CD14-positive monocyte (primary cell): Measurements from ENCODE around the gene GTF3C6. TPM values are rescaled to one million over a fixed set of nuclear protein-coding genes. Genes with fewer than 3 reads are reported as not detected.

Source experiments
- DNase-seq, 3 donors: peaks; one replicate each; pipeline ENCODE4 v3.0.0-alpha.2; 2011 to 2022
- H2AFZ ChIP-seq: 2 replicates; pipeline ENCODE4 v1.6.0; 2012; ENCODE audit warnings: mild to moderate bottlenecking, low read depth, low read length, inconsistent platforms; ENCODE audit not compliant: insufficient read depth, poor library complexity, severe bottlenecking
- H3K27ac ChIP-seq, 2 donors: 1 replicate in 1 of 2; 2 replicates in 1 of 2; pipeline ENCODE4 v1.5.1; 2012 to 2013; ENCODE audit warnings: low read length in 2 of 2, control low read depth in 1 of 2, inconsistent platforms in 1 of 2, low read depth in 1 of 2, mild to moderate bottlenecking in 1 of 2
- H3K27me3 ChIP-seq, 2 donors: one replicate each; pipeline versions ENCODE4 v1.6.0 to v1.6.1; 2011 to 2013; ENCODE audit warnings: low read length in 2 of 2; ENCODE audit not compliant: control insufficient read depth in 2 of 2, insufficient read depth in 2 of 2
- H3K36me3 ChIP-seq, 2 donors: replicated peaks in 1 of 2; 1 replicate in 1 of 2; 2 replicates in 1 of 2; pipeline versions ENCODE4 v1.5.1 to v1.6.1; 2012 to 2013; ENCODE audit warnings: low read length in 2 of 2, control low read depth in 1 of 2, inconsistent platforms in 1 of 2, mild to moderate bottlenecking in 1 of 2; ENCODE audit not compliant: insufficient read depth in 2 of 2, control insufficient read depth in 1 of 2
- H3K4me1 ChIP-seq, 2 donors: 1 replicate in 1 of 2; 2 replicates in 1 of 2; pipeline versions ENCODE4 v1.5.1 to v1.6.1; 2012 to 2013; ENCODE audit warnings: low read length in 2 of 2, control low read depth in 1 of 2, inconsistent platforms in 1 of 2, mild to moderate bottlenecking in 1 of 2, moderate library complexity in 1 of 2; ENCODE audit not compliant: insufficient read depth in 2 of 2, control insufficient read depth in 1 of 2
- H3K4me2 ChIP-seq: replicated peaks from 2 replicates; pipeline ENCODE3; 2012; ENCODE audit warnings: low read length, moderate library complexity, mild to moderate bottlenecking; ENCODE audit not compliant: poor library complexity, severe bottlenecking; ENCODE audit errors: extremely low read depth
- H3K4me3 ChIP-seq, 3 experiments: fragments of 200-600 bp in 1 of 3; sonication (generic) in 1 of 3; replicated peaks in 1 of 3; 1 replicate in 2 of 3; 2 replicates in 1 of 3; pipeline ENCODE4 v1.5.1; 2011 to 2013; ENCODE audit warnings: low read length in 3 of 3, mild to moderate bottlenecking in 3 of 3, control low read depth in 2 of 3, low read depth in 2 of 3, inconsistent platforms in 1 of 3, moderate library complexity in 1 of 3
- H3K79me2 ChIP-seq: 2 replicates; pipeline ENCODE4 v1.6.0; 2012; ENCODE audit warnings: mild to moderate bottlenecking, control low read depth, inconsistent platforms, low read length, moderate library complexity; ENCODE audit not compliant: insufficient read depth
- H3K9ac ChIP-seq: 2 replicates; pipeline ENCODE4 v1.6.0; 2017; ENCODE audit warnings: low read length, mild to moderate bottlenecking; ENCODE audit not compliant: insufficient read depth, poor library complexity, severe bottlenecking
- H3K9me3 ChIP-seq, 2 donors: replicated peaks in 1 of 2; 1 replicate in 1 of 2; 2 replicates in 1 of 2; pipeline versions ENCODE4 v1.5.1 to v1.6.1; 2012 to 2013; ENCODE audit warnings: low read length in 2 of 2, control low read depth in 1 of 2; ENCODE audit not compliant: control insufficient read depth in 1 of 2, insufficient read depth in 1 of 2
- H4K20me1 ChIP-seq: 2 replicates; pipeline ENCODE4 v1.6.0; 2012; ENCODE audit warnings: mild to moderate bottlenecking, low read length, control low read depth, moderate library complexity; ENCODE audit not compliant: insufficient read depth
- H3K27ac Mint-ChIP-seq, 7 donors: one replicate each; pipeline ENCODE4 v1.8.0; 2020; ENCODE audit warnings: mild to moderate bottlenecking in 7 of 7, mixed read lengths in 7 of 7, moderate library complexity in 6 of 7, inconsistent platforms in 2 of 7
- H3K27me3 Mint-ChIP-seq, 3 donors: one replicate each; pipeline ENCODE4 v1.8.0; 2021 to 2022; ENCODE audit warnings: low read depth in 3 of 3, mild to moderate bottlenecking in 3 of 3, mixed read lengths in 3 of 3, moderate library complexity in 3 of 3, inconsistent platforms in 1 of 3
- H3K36me3 Mint-ChIP-seq, 2 donors: one replicate each; pipeline ENCODE4 v1.8.0; 2020; ENCODE audit warnings: mixed read lengths in 2 of 2, inconsistent platforms in 1 of 2, mild to moderate bottlenecking in 1 of 2
- H3K4me1 Mint-ChIP-seq: one replicate; pipeline ENCODE4 v1.8.0; 2020; ENCODE audit warnings: mild to moderate bottlenecking, mixed read lengths
- H3K4me3 Mint-ChIP-seq, 2 donors: one replicate each; pipeline ENCODE4 v1.8.0; 2020; ENCODE audit warnings: mild to moderate bottlenecking in 2 of 2, mixed read lengths in 2 of 2, moderate library complexity in 1 of 2
- H3K9me3 Mint-ChIP-seq, 7 donors: one replicate each; pipeline ENCODE4 v1.8.0; 2020 to 2022; ENCODE audit warnings: mixed read lengths in 7 of 7, mild to moderate bottlenecking in 6 of 7, moderate library complexity in 6 of 7, inconsistent platforms in 2 of 7
- WGBS: methylation state at CpG from one replicate; pipeline ENCODE4 v1.1.5; 2013; ENCODE audit warnings: missing lambda C conversion rate; ENCODE audit not compliant: insufficient coverage; 5-methylcytosine and 5-hydroxymethylcytosine counted together
- intact Hi-C, 2 donors: fragments of 100-400 bp; cut with micrococcal nuclease; formaldehyde crosslinking; loops; one replicate each; pipeline versions ENCODE4 v1.15.0 to v1.15.1; 2023
- polyA plus RNA-seq, 3 donors: library from polyadenylated mRNA; depleted of rRNA in 1 of 3; unstranded in 2 of 3; stranded (reverse) in 1 of 3; fragments of 300-500 nt in 2 of 3; fragments of >200 nt in 1 of 3; fragmentation: Illumina TruSeq in 2 of 3; gene quantifications; 1 replicate in 2 of 3; 2 replicates in 1 of 3; pipeline ENCODE4 v1.2.3, GENCODE V29; 2012 to 2021
- TF ChIP-seq, protein P1 (sequence below): fragments of 200-600 bp; IDR thresholded peaks from one replicate; pipeline ENCODE4 v1.8.0; 2022; ENCODE audit warnings: antibody characterized with exemption, mild to moderate bottlenecking

GTF3C6 gene
- polyA plus RNA-seq, 3 donors, result 15.1 to 93.9 (median 91.1) TPM

DNA sequence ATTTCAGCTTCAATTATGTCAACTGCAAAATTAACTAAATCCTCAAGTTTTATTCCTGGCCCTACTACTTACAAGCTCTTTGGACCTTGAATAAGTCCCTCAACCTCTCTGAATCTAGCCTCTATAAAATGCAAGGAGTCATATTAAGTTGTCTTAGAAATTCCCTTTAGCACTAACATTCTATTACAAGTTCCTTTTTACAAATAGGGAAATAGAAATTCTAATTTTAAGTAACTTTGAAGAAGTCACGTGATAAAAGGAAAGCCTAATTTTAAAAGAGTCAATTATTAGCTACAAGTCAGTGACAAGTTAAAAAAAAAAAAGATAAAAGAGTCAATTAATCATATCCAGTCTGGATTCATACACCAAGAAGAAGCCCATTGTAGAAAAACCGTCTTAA, 24.6 kb upstream of the GTF3C6 start:
- peak overlapping the region in 1 of 2 donors; percentile 44 for H3K4me3 Mint-ChIP-seq
- H3K36me3 Mint-ChIP-seq, result no peaks in the 10 kb centered on the region
- peak overlapping the region; percentile 77 to 96 (median 90) for H3K27ac Mint-ChIP-seq
- intact Hi-C loops, result no loop called here
- Histone ChIP-seq H3K4me3 (no peak overlapping the region), H4K20me1 (no peaks in the 10 kb centered on the region), H3K27ac (peak overlapping the region; percentile 57 to 84), H3K36me3 (no peaks in the 10 kb centered on the region), H3K9ac (no peak overlapping the region), H3K4me2 (peak overlapping the region; percentile 36), H3K9me3 (no peaks in the 10 kb centered on the region), H3K27me3 (no peaks in the 10 kb centered on the region), H3K4me1 (peaks cover 33 to 39% of the 10 kb centered on the region in 2 donors), H3K79me2 (no peaks in the 10 kb centered on the region), H2AFZ (no peak overlapping the region)
- no CpG with 5 or more reads among the region's 2 CpGs for WGBS
- H3K9me3 Mint-ChIP-seq, result peaks cover 0 to 2% (median 0%) of the 10 kb centered on the region in 7 donors
- TF ChIP-seq, protein P1, sequence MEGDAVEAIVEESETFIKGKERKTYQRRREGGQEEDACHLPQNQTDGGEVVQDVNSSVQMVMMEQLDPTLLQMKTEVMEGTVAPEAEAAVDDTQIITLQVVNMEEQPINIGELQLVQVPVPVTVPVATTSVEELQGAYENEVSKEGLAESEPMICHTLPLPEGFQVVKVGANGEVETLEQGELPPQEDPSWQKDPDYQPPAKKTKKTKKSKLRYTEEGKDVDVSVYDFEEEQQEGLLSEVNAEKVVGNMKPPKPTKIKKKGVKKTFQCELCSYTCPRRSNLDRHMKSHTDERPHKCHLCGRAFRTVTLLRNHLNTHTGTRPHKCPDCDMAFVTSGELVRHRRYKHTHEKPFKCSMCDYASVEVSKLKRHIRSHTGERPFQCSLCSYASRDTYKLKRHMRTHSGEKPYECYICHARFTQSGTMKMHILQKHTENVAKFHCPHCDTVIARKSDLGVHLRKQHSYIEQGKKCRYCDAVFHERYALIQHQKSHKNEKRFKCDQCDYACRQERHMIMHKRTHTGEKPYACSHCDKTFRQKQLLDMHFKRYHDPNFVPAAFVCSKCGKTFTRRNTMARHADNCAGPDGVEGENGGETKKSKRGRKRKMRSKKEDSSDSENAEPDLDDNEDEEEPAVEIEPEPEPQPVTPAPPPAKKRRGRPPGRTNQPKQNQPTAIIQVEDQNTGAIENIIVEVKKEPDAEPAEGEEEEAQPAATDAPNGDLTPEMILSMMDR, result no peak
- H3K27me3 Mint-ChIP-seq, result peaks cover 0 to 3% (median 0%) of the 10 kb centered on the region in 3 donors
- peak; percentile 29 to 67 (median 51) for DNase-seq
- H3K4me1 Mint-ChIP-seq, result peaks cover 31% of the 10 kb centered on the region

DNA sequence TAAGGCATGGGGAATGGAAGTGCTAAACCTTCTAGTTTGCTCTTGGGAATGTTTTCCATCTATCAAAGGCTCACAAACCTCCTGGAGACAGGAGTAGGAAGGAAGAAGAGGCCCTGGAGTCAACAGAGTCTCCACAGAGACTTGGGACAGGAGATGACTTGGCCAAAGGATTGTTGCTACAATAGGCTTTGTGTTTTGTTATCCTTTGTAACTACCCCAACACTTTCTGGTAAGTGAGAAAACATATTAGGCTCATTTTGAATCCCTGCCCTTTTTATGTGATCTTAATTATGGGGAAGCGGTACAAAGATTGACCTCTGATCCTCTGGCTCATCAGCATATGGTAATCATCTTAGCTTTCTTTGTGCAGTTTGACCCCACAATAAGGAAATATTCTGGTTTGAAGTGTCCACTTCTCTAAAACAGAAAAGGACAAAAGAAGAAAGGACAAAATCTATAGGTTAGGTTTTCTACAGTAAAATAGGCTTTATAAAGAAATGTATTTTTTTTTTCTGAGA, 24.1 kb upstream of the GTF3C6 start:
- H3K4me1 Mint-ChIP-seq, result peaks cover 30% of the 10 kb centered on the region

More for the DNA sequence above, 24.1 kb upstream of the GTF3C6 start:
- Mint-ChIP-seq H3K27me3 (peaks cover 0 to 3% (median 0%) of the 10 kb centered on the region in 3 donors), H3K9me3 (peaks cover 0 to 2% (median 0%) of the 10 kb centered on the region in 7 donors), H3K27ac (peak overlapping the region; percentile 77 to 96 (median 90)), H3K36me3 (no peaks in the 10 kb centered on the region), H3K4me3 (no peak overlapping the region)
- H2AFZ ChIP-seq, result peak overlapping the region; percentile 21
- H3K27me3 ChIP-seq, result no peaks in the 10 kb centered on the region
- no peaks in the 10 kb centered on the region for H3K79me2 ChIP-seq
- no peaks in the 10 kb centered on the region for H3K9me3 ChIP-seq
- no CpG with 5 or more reads among the region's 1 CpG for WGBS
- peak overlapping the region; percentile 36 for H3K4me2 ChIP-seq
- no peak overlapping the region for H3K9ac ChIP-seq
- no peak overlapping the region for H3K4me3 ChIP-seq
- intact Hi-C loops, result no loop called here
- no peaks in the 10 kb centered on the region for H3K36me3 ChIP-seq
- H3K27ac ChIP-seq, result peak overlapping the region; percentile 13 to 84
- no peaks in the 10 kb centered on the region for H4K20me1 ChIP-seq
- TF ChIP-seq, protein P1, result no peak
- DNase-seq, result peak; percentile 41 to 48 (median 42)
- peaks cover 29 to 35% of the 10 kb centered on the region in 2 donors for H3K4me1 ChIP-seq
